ENCODE results near the gene EVC.
"Not testable (repeated sequence)": the region's sequence is repeated elsewhere in the genome, so short reads cannot be mapped to it uniquely, and the experiment has no call there.

EVC gene

GRCh38 chr4:5805270-5805669 is 94.3 kb downstream of the EVC start:
- TF ChIP-seq, protein P1, sequence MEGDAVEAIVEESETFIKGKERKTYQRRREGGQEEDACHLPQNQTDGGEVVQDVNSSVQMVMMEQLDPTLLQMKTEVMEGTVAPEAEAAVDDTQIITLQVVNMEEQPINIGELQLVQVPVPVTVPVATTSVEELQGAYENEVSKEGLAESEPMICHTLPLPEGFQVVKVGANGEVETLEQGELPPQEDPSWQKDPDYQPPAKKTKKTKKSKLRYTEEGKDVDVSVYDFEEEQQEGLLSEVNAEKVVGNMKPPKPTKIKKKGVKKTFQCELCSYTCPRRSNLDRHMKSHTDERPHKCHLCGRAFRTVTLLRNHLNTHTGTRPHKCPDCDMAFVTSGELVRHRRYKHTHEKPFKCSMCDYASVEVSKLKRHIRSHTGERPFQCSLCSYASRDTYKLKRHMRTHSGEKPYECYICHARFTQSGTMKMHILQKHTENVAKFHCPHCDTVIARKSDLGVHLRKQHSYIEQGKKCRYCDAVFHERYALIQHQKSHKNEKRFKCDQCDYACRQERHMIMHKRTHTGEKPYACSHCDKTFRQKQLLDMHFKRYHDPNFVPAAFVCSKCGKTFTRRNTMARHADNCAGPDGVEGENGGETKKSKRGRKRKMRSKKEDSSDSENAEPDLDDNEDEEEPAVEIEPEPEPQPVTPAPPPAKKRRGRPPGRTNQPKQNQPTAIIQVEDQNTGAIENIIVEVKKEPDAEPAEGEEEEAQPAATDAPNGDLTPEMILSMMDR (IDR thresholded peaks at IDR 0.05; ENCODE audit: low read depth, low read length) = no peak
- no peak for DNase-seq (ENCODE audit: low read depth, low spot score)
- H3K4me3 ChIP-seq (ENCODE audit: low read depth, low read length) = no peak overlapping the region
- in situ Hi-C loops (cut with HindIII; ENCODE audit: low sequenced_read_pairs) = no loop called here

DNA sequence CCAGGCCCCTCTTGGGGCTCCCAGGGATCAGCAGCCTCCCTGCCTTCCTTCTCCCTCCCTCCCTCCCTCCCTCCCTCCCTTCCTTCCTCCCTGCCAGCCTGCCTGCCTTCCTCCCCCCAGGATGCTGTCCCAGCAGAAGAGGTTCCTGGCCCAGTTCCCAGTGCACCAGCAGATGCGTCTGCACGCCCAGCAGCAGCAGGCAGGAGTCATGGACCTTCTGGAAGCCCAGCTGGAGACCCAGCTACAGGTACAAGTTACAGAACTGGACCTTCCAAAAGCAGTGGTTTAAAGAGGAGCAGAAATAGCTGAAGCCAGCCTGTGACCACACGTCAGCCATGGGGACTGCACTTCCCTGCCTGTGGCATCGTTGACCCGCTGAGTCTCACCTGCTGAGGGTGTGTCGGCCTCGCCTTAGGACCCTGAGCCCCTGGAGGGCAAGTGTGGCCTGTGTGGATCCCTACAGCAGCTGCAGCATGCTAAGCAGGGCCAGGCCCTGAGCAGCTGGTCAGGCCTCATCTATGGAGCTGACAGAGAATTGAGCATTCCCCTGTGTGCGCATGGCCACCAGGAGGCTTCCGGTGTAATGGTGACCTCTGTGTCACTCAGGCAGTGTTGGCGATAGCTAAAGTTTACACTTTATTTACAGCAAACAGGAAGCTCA is 97.2 kb downstream of the EVC start:
- in situ Hi-C loops (cut with HindIII; ENCODE audit: low sequenced_read_pairs) = no loop called here
- DNase-seq (ENCODE audit: low read depth, low spot score) = peak; percentile 20
- TF ChIP-seq, protein P1 (IDR thresholded peaks at IDR 0.05; ENCODE audit: low read depth, low read length) = no peak
- H3K4me3 ChIP-seq (ENCODE audit: low read depth, low read length) = no peak overlapping the region

GRCh38 chr4:5809216-5809776 is 98.3 kb downstream of the EVC start:
- DNase-seq (ENCODE audit: low read depth, low spot score) = no peak
- TF ChIP-seq, protein P1 (IDR thresholded peaks at IDR 0.05; ENCODE audit: low read depth, low read length) = no peak
- no peak overlapping the region for H3K4me3 ChIP-seq (ENCODE audit: low read depth, low read length)
- in situ Hi-C loops (cut with HindIII; ENCODE audit: low sequenced_read_pairs) = no loop called here

DNA sequence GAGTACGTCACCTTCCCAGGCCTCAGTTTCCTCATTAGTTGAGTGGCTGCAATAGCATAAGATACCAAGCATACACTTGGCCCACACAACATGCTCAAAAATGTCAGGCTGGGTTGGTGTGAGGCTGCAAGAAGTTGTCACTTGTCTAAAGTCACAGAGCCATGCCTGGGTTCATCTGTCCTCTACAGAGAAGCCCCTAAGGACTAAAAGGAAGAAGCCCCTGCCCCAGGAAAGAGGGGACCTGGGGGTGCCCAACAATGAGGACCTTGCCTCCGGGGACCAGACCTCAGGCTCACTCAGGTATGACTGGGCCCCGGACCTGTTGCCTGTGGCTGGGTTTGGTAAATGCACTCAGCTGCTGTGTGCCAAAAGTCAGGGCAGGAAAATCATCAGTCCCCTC is 99.2 kb downstream of the EVC start:
- no peak for DNase-seq (ENCODE audit: low read depth, low spot score)
- in situ Hi-C loops (cut with HindIII; ENCODE audit: low sequenced_read_pairs) = no loop called here
- H3K4me3 ChIP-seq (ENCODE audit: low read depth, low read length) = no peak overlapping the region
- TF ChIP-seq, protein P1 (IDR thresholded peaks at IDR 0.05; ENCODE audit: low read depth, low read length) = no peak

GRCh38 chr4:5810770-5811430 is 99.9 kb downstream of the EVC start:
- DNase-seq (ENCODE audit: low read depth, low spot score) = no peak
- no peak overlapping the region for H3K4me3 ChIP-seq (ENCODE audit: low read depth, low read length)
- in situ Hi-C loops (cut with HindIII; ENCODE audit: low sequenced_read_pairs) = no loop called here
- TF ChIP-seq, protein P1 (IDR thresholded peaks at IDR 0.05; ENCODE audit: low read depth, low read length) = no peak

DNA sequence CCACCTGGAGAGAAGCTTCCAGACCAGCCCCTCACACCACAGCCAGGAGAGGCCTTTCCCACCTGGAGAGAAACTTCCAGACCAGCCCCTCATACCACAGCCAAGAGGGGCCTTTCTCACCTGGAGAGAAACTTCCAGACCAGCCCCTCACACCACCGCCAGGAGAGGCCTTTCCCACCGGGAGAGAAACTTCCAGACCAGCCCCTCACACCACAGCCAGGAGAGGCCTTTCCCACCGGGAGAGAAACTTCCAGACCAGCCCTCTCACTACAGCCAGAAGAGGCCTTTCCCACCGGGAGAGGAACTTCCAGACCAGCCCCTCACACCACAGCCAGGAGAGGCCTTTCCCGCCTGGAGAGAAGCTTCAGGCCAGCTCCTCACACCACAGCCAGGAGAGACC is 101.1 kb downstream of the EVC start:
- H3K4me3 ChIP-seq (ENCODE audit: low read depth, low read length); DNase-seq (ENCODE audit: low read depth, low spot score); in situ Hi-C loops (cut with HindIII; ENCODE audit: low sequenced_read_pairs): not testable (repeated sequence)

Measured in astrocyte of the spinal cord (primary cell).